Measurements from ENCODE around the gene FAM25G. TPM values are rescaled to one million over a fixed set of nuclear protein-coding genes. Genes with fewer than 3 reads are reported as not detected.

The FAM25G gene
- polyA plus RNA-seq, 1 experiment, result not detected

DNA sequence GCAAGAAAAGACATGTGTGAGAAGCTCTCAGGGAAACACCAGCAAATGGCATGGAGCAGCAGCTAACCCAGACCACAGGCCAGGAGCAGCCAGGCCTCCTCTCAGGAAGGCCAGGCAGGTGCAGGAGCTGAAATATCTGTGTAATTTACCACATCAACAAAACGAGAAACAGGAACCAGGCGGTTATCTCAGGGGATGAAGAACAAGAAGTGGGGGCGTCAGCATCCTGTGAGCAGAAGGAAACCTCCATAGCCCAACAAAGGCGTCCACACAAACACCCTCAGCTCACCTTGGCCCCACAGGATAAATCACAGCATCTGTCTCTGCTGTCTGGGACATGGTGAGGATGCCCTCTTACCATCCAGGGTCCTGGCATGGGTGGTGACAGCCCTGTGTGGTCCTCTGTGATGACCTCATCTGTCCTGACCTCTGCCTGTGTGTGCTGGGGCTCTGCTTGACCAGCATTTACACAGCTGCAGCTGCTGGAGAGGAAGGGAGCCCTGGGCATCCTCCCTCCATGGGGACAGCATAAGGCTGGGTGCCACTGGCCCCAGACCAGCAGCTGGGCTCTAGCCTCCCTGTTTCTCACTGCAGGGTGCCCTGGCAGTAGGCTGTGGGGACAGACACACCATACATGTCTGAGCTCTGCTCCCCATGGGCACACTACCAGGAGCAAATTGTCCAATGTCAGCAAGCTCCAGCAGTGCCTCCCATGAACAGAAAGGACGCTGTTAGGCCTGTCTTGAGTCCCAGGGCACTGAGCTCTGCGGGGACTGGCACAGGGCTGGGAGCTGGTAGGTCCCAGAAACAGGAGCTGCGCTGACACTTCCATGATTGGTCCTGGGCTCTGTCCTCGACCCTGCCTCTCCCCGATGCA is 42.2 kb downstream of the FAM25G start:
- DNase-seq (ENCODE audit: low read depth), result no peak
- CTCF ChIA-PET, result interaction anchor here (1.0 to 1.4 kb wide), 3 partner anchors 9 to 11 kb away, joined by 3 read pairs; no protein-coding TSS in a partner anchor
- H3K27me3 ChIP-seq (ENCODE audit: control insufficient read depth, insufficient read depth, low read length), result peaks cover 6% of the 10 kb centered on the region
- TF ChIP-seq, protein P1, sequence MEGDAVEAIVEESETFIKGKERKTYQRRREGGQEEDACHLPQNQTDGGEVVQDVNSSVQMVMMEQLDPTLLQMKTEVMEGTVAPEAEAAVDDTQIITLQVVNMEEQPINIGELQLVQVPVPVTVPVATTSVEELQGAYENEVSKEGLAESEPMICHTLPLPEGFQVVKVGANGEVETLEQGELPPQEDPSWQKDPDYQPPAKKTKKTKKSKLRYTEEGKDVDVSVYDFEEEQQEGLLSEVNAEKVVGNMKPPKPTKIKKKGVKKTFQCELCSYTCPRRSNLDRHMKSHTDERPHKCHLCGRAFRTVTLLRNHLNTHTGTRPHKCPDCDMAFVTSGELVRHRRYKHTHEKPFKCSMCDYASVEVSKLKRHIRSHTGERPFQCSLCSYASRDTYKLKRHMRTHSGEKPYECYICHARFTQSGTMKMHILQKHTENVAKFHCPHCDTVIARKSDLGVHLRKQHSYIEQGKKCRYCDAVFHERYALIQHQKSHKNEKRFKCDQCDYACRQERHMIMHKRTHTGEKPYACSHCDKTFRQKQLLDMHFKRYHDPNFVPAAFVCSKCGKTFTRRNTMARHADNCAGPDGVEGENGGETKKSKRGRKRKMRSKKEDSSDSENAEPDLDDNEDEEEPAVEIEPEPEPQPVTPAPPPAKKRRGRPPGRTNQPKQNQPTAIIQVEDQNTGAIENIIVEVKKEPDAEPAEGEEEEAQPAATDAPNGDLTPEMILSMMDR (IDR thresholded peaks at IDR 0.05; ENCODE audit: insufficient read depth, low read depth, low read length), result no peak
- H3K36me3 ChIP-seq (ENCODE audit: control insufficient read depth, insufficient read depth, low read length), result no peaks in the 10 kb centered on the region
- no peak overlapping the region for H3K4me3 ChIP-seq (ENCODE audit: low read depth, low read length)
- POLR2A ChIA-PET, result no interaction called here

- ChIA-PET CTCF (no interaction called here), POLR2A (no interaction called here)
- H3K27me3 ChIP-seq (ENCODE audit: control insufficient read depth, insufficient read depth, low read length), result no peaks in the 10 kb centered on the region; the same call in 1 of the 2 replicates
- no peak for DNase-seq (ENCODE audit: low read depth)
- H3K4me3 ChIP-seq (ENCODE audit: low read depth, low read length), result no peak overlapping the region
- TF ChIP-seq, protein P1 (IDR thresholded peaks at IDR 0.05; ENCODE audit: insufficient read depth, low read depth, low read length), result no peak
- H3K36me3 ChIP-seq (ENCODE audit: control insufficient read depth, insufficient read depth, low read length), result no peaks in the 10 kb centered on the region
Observed at GRCh38 chr10:47447705-47448104, 43.8 kb downstream of the FAM25G start.

DNA sequence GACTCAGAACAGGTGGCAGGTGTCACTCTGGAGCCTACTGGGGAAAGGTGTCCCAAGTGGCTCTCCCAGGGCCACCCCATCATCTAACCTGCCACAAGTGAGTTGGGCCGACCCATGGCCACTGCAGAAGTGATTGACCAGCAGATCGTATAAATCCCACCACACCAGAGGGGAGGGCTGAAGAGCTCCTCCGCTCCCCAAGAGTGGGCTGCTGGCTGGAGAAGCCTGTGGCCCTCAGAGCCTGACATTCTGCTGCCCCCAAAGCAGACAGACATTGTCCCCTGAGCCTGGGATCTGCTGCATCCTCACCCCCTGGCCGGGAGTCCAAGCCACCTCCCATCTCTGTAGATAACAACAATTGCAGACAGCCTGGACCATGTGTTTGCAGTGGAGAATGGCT is 44.3 kb downstream of the FAM25G start:
- H3K36me3 ChIP-seq (ENCODE audit: control insufficient read depth, insufficient read depth, low read length), result no peaks in the 10 kb centered on the region
- no peak overlapping the region for H3K4me3 ChIP-seq (ENCODE audit: low read depth, low read length)
- no peak for DNase-seq (ENCODE audit: low read depth)
- CTCF ChIA-PET, result no interaction called here
- no peaks in the 10 kb centered on the region; the same call in 1 of the 2 replicates for H3K27me3 ChIP-seq (ENCODE audit: control insufficient read depth, insufficient read depth, low read length)
- TF ChIP-seq, protein P1 (IDR thresholded peaks at IDR 0.05; ENCODE audit: insufficient read depth, low read depth, low read length), result no peak
- POLR2A ChIA-PET, result no interaction called here

GRCh38 chr10:47445720-47446119 is 45.8 kb downstream of the FAM25G start:
- Histone ChIP-seq H3K36me3 (ENCODE audit: control insufficient read depth, insufficient read depth, low read length) (no peaks in the 10 kb centered on the region), H3K27me3 (ENCODE audit: control insufficient read depth, insufficient read depth, low read length) (peaks cover 1% of the 10 kb centered on the region; the same call in 1 of the 2 replicates), H3K4me3 (ENCODE audit: low read depth, low read length) (no peak overlapping the region)
- CTCF ChIA-PET, result no interaction called here
- POLR2A ChIA-PET, result no interaction called here
- DNase-seq (ENCODE audit: low read depth), result no peak
- TF ChIP-seq, protein P1 (IDR thresholded peaks at IDR 0.05; ENCODE audit: insufficient read depth, low read depth, low read length), result no peak

DNA sequence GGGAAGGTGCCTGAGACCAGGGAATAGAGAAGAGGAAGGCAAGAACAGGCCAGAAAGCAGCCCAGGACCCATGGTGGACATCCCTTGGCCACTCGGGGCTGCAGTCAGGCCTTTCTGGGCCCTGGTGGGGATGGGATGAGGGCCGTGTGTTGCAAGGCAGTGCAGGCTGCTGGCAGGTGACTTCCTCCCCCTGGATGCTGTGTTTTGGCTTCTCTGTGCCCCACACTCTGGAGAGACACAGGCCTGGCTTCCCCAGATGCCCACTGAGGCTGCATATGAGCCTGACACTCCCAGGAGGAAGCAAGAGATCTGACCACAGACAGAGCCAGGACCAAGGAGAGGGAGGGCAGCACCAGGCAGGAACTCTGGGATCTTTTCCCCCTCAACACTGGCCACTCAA is 47.5 kb downstream of the FAM25G start:
- H3K36me3 ChIP-seq (ENCODE audit: control insufficient read depth, insufficient read depth, low read length), result no peaks in the 10 kb centered on the region
- peaks cover 3% of the 10 kb centered on the region; the same call in 1 of the 2 replicates for H3K27me3 ChIP-seq (ENCODE audit: control insufficient read depth, insufficient read depth, low read length)
- ChIA-PET CTCF (no interaction called here), POLR2A (no interaction called here)
- no peak overlapping the region for H3K4me3 ChIP-seq (ENCODE audit: low read depth, low read length)
- TF ChIP-seq, protein P1 (IDR thresholded peaks at IDR 0.05; ENCODE audit: insufficient read depth, low read depth, low read length), result no peak
- no peak for DNase-seq (ENCODE audit: low read depth)
